ENCODE results near the gene SNPH. TPM values are rescaled to one million over a fixed set of nuclear protein-coding genes. Genes with fewer than 3 reads are reported as not detected.
"Not testable (repeated sequence)": the region's sequence is repeated elsewhere in the genome, so short reads cannot be mapped to it uniquely, and the experiment has no call there.

SNPH gene
- polyA plus RNA-seq, 10 donors = 4.5 to 9.6 (median 5.6) TPM

DNA sequence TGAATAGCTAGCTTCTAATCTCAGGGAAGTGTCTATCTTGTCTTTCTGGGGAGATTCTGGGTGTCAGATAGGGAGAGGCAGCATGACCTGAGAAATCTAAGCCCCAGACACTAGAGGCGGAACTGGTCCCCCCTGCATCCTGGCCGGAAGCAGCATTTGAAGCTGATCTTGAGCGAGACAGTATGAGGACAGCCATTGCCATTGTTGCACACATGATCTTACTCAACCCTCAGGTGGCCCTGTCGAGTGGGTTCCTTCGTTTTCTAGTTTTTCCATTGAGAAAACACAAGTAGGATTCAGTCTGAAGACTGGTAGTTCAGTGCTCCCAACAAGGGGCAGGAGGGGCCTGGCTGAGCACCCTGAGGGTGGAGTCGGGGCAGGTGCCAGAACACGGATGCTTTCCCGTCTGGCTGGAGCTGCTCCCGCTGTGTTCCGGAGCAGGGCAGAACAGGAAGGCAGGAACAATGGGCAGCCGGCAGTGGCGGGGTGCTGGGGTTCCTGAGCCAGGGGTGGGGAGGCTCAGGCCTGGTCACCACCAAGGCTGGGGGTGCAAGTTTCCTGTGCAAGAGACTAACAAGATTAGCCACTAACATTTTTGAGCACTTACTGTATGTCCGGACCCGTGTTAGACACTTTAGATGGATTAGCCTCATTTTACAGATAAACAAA lies 70.7 kb downstream of the SNPH start:
- DNase-seq = peak in 1 of 3 donors; percentile 38

DNA sequence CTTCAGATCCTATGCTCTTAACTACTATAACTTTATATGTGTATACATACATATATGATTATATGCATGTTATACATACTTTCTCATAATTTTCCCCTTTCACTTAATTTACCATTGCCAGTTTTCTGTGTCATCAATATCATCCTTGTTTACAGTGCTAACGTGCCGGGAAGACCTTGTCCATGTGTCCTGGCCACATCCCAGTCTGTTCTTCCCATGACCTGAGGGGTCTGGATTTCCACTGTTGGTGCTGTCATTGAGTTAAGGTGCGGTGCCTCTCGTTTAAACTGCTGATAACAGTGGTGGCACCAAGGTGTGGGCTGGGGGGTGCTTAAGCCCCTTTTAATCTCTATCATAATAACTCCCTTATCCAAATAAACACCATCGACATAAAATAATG lies 71.3 kb downstream of the SNPH start:
- DNase-seq = no peak

DNA sequence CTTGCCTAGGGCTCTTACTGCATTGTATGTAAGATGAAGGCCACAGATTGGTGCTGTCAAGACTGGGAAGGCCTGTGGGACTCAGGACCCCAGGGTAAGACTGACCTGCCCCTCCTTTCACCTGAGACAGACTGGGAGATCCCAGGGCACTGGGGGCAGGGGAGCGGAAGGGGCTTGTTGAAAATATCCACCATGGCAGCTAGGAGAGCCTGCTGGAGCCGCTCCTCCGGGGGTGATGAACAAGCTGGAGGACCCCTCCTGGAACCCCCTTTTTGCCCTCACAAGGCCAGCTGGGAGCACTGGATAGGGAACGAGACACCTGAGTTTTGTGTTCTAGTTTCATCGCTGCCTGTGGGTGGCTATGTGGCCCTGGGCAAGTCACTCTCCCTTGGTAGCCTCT lies 72.0 kb downstream of the SNPH start:
- no peak for DNase-seq

DNA sequence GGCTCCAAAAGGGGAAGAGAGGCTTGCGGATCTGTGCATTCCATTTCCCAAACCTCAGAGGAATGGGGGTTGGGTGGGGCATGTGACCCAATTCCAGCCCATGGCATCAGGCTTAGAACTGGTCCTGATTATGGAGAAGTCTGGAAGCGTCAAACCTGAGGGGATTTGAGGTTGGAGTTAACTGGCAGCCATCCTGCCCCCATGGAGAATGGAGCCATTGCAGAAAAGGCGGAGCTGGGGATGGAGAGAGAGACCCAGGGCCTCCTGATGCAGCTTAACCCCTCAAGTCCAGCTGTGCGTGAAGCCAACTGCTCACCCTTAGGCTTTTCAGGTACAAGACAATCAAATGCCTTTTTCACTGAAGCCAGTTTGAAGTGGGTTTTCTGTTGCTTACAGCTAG lies 72.7 kb downstream of the SNPH start:
- no peak for DNase-seq

DNA sequence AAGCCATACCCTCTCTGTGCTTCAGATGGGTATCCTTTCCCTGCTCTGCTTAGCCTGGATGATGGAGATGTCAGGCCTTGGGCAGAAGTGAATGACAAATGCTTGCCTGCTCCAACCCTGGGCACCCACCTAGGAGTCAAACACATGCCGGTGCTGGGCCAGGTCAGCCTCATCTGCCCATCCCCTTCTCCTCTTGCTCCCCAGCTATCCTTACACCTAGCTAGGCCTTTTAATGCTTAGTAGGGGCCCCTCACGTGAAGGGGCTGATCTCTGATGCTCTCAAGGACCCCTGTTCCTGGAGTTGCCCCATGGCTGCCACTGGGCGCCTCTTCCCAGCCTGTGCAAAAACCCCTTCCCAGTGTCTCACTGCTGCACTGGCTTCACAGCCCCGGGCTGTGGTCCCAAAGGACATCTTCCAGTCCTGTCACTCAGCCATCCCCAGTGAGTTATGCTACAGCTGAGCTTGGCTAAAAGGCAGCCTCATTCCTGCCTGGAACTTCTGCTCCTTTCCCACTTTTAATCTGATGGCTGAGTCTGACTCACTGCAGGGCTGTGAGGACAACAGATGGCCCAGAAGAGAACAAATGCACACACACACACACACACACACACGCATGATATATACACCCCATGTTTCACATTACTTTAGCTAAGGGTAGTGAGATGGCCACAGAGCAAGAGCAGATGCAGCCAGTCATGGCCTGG lies 75.6 kb downstream of the SNPH start:
- DNase-seq = no peak

DNA sequence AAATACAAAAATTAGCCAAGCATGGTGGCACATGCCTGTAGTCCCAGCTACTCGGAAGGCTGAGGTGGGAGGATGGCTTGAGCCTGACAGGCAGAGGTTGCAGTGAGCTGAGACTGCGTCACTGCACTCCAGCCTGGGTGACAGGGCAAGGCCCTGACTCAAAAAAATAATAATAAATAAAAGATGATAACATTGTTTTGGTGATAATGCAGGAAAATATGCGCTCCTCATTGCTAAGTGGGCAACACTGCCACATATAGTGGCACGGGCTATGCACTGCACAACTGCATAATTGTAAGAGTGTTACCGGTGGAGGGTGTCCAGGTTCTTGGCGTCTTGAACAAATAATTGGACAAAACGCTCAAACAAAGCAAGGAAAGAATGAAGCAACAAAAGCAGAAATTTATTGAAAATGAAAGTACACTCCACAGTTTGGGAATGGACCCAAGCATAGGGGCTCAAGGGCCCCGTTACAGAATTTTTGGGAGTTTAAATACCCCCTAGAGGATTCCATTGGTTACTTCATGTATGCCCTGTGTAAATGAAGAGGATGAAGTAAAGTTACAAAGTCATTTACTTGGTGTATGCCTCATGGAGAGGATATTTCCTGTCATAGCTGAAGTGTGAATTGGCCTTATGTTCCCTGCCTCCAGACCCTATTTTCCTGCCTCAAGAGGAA lies 77.5 kb downstream of the SNPH start:
- DNase-seq = not testable (repeated sequence)

DNA sequence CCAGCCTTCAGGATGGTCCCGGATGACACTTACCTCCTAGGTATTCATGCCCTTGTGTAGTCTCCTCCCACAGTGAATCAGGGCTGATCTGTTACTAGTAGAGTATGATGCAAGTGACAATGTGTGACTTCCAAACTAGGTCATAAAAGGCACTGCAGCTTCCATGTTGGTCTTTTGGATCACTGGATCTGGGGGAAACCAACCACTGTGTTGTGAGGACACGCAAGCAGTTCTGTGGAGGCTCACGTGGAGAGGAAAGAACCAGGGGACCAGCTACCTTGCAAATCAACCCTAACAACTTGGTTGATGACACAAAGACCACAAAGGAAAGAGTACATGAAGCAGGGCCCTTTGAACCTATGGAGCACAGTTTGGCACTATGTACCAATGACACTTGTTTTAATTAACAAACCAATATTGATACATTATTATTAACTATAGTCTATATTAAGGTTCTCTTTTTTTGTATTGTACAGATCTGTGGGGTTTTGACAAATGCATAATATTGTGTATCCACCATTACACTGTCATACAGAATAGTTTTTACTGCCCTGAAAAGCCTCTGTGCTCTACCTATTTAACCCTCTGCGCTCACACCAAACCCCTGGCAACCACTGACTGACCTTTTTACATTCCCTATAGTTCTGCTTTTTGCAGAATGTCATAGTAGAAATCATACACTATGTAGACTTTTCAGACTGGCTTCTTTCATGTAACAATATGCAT lies 79.1 kb downstream of the SNPH start:
- DNase-seq = no peak

DNA sequence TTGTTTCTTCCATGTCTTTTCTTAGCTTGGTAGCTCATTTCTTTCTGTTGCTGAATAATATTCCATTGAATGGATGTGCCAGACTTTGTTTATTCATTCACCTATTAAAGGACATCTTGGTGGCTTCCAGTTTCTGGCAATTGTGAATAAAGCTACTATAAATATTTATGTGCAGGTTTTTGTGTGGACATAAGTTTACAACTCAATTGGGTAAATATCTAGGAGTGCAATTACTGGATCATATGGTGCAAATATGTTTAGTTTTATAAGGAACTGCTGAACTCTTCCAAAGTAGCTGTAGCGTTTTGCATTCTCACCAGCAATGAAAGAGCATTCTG lies 79.6 kb downstream of the SNPH start:
- DNase-seq = no peak

DNA sequence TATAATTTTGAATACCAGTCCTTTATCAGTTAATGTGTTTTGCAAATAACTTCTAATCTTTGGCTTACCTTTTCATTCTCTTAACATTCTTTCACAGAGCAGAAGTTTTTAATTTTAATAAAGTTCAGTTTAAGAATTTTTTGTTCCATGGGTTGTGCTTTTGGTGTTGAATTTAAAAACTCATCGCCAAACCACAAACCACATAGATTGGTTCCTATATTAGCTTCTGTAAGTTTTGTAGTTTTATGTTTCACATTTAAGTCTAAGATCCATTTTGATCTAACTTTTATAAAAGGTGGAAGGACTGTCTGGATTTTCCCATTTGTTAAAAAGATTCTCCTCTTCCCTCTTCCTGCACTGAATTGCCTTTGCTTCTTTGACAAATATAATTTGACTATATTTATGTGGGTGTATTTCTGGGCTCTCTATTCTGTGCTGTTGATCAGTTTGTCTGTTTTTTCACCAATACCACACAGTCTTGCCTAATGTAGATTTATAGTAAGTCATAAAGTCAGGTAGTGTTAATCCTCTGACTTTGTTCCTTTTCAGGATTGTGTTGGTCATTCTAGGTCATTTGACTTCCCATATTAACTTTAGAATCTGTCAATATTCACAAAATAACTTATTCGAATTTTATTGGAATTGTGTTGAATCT lies 80.3 kb downstream of the SNPH start:
- no peak for DNase-seq

DNA sequence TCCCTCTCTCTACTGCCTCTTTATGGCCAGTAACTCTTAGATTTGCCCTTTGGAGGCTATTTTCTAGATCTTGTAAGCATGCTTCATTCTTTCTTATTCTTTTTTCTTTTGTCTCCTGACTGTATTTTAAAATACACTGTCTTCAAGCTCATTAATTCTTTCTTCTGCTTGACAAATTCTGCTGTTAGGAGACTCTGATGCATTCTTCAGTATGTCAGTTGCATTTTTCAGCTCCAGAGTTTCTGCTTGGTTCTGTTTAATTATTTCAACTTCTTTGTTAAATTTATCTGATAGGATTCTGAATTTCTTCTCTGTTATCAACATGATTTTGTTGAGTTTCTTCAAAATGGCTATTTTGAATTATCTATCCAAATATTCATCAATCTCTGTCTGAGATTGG lies 87.9 kb downstream of the SNPH start:
- DNase-seq = no peak

DNA sequence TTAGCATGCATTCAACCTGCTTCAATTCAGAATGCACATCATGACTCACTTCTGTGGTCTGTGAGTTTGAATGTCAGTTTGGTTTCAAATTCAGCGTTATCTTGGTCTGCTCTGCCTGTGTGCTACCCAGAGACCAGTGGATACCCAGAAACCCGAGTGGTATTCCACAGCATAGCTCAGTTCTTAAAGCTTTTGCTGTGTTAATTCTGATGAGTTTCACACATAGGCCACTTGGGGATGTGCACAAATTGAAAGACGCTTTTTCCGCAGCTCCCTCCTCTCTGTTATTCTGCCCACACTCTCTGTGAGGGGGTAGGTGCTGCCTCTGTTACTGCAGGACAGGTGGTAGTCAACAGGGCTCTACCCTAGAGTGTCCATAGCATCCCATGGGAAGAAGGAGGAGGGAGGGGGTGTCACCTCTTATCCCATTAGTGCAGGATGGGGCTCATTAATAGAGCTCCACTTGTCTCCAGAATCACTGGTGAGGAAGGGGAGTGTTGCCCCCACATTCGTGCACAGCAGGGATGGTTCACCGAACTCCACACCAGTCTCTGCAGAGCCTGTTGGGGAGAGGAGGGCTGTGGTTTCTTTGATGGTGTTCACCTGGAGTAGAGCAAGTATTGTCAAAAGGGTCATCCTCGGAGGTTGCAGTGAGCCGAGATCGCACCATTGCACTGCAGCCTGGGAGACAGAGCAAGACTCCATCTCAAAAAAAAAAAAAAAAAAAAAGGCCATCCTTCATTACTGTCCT lies 92.0 kb downstream of the SNPH start:
- DNase-seq = no peak

Other genes with a start within 250 kb of the SNPH start
- gene PSMF1, start 147.7 kb upstream of the SNPH start, polyA plus RNA-seq (ENCODE audit: insufficient read length in 10 of 10) = 100 to 1,000 TPM in 5 of 10 donors, 10 to 100 TPM in 5; 78.2 to 123 (median 98.1) TPM
- gene TMEM74B, start 81.3 kb upstream of the SNPH start, polyA plus RNA-seq (ENCODE audit: insufficient read length in 10 of 10) = 1 to 10 TPM; 2.0 to 5.0 (median 3.3) TPM
- gene C20orf202, start 62.8 kb upstream of the SNPH start, polyA plus RNA-seq (ENCODE audit: insufficient read length in 10 of 10) = under 1 TPM; 0.27 to 0.86 (median 0.49) TPM
- under 1 TPM in 3 of 10 donors, not detected in 7; 0.10 to 0.13 (median 0.11) TPM for gene RAD21L1, start 40.2 kb upstream of the SNPH start, polyA plus RNA-seq (ENCODE audit: insufficient read length in 10 of 10)
- 1 to 10 TPM in 9 of 10 donors, under 1 TPM in 1; 0.83 to 2.7 (median 1.8) TPM for gene SDCBP2, start 62.8 kb downstream of the SNPH start, polyA plus RNA-seq (ENCODE audit: insufficient read length in 10 of 10)
- gene FKBP1A, start 126.8 kb downstream of the SNPH start, polyA plus RNA-seq (ENCODE audit: insufficient read length in 10 of 10) = 100 to 1,000 TPM; 250 to 317 (median 277) TPM
- 10 to 100 TPM; 60.6 to 77.7 (median 65.6) TPM for gene NSFL1C, start 200.6 kb downstream of the SNPH start, polyA plus RNA-seq (ENCODE audit: insufficient read length in 10 of 10)
- 1 to 10 TPM in 9 of 10 donors, under 1 TPM in 1; 0.91 to 2.7 (median 1.9) TPM for gene SIRPB2, start 225.1 kb downstream of the SNPH start, polyA plus RNA-seq (ENCODE audit: insufficient read length in 10 of 10)